NCI-H1105 treated with DMSO at 0.1 percent for 48 hours (cell line): Measurements from ENCODE around the gene DSE.
A peak's percentile ranks its signal among the peaks of the same experiment; 100 is the strongest.

Source experiments
- DNase-seq: peaks from one replicate; lab custom pipeline; 2025; lab: John Stamatoyannopoulos, UW

The DSE gene

DNA sequence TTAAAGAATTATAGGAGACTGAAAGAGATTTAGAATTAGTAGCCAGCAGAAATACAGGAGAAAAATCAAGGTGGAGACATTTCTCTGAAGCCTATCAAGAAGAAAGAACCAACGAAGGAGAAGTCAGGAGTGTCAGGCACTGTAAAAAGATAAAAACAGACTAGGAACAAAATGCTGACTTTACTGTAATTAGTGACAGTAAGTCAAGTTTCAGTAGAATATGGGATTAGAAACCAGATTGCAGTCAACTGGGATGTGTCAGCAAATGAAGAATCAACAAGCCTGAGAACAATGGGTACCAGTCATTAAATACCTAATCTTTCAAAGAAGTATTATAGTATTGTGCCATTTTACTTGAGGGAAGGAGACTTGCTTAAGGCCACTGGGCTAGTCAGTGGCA is 112.0 kb downstream of the DSE start:
- no peak for DNase-seq

- DNase-seq: peak; percentile 71
Measured at GRCh38 chr6:116483616-116484015, 112.9 kb downstream of the DSE start.

- DNase-seq: no peak
Measured at GRCh38 chr6:116485559-116486184, 114.9 kb downstream of the DSE start.

DNA sequence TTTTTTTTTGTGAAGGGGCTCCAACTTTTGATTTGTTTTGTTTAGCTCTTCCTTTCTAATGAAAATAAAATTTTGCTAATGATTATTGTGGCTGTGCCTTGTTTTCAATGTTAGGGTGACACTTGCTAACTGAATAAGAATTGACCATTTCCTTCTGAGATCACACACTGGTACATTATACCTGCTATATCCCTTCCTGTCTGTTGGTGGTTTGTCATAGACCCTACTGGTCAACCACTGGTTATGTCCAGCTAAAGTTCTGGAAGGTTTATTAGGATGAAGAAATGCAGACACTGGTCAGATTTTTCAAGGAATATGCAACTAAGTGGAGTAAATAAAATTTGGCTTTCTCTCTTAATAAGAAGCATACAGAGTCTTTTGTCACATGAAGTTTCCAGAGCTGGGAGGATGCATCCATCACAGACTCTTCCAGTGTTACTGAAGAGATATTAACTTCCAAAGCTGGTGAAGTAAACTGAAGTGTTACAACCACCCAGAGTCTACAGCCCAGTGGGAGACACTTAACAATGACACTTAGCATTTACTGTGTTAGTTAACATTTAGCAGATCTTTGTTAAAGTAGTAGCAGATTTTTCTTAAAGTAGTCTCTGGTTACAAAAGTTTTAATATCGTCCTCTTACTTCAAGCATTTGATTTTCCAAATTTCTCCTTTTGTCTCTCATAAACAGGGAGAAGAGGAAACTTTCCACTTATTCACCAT is 121.0 kb downstream of the DSE start:
- no peak for DNase-seq

- DNase-seq: no peak
Measured at GRCh38 chr6:116492331-116493067, 121.8 kb downstream of the DSE start.
